Measurements from ENCODE around the gene KAZN. TPM values are rescaled to one million over a fixed set of nuclear protein-coding genes. Genes with fewer than 3 reads are reported as not detected.

KAZN gene
- polyA plus RNA-seq, 1 donor (not counting 4 experiments of a cell fraction or from before 2014, with no cell fraction given), result 5.9 TPM

GRCh38 chr1:14580986-14581385, 17.5 kb upstream of the KAZN start:
- Histone ChIP-seq H3K9me3 (ENCODE audit: control insufficient read depth, low read depth, low read length) (no peaks in the 10 kb centered on the region), H3K4me3 (ENCODE audit: control insufficient read depth in 2 of 3, extremely low read depth in 1 of 3, insufficient read depth in 2 of 3, low read depth in 1 of 3, low read length in 3 of 3) (no peak overlapping the region), H3K4me1 (ENCODE audit: control insufficient read depth, extremely low read depth, insufficient read depth, low read length) (no peaks in the 10 kb centered on the region), H3K27me3 (ENCODE audit: control insufficient read depth, extremely low read depth, insufficient read depth, low read length) (no peaks in the 10 kb centered on the region), H3K9ac (ENCODE audit: control insufficient read depth, extremely low read depth, insufficient read depth, low read length) (no peak overlapping the region), H4K20me1 (ENCODE audit: control insufficient read depth, extremely low read depth, insufficient read depth, low read length) (no peaks in the 10 kb centered on the region), H2AFZ (ENCODE audit: control insufficient read depth, low read length) (no peak overlapping the region), H3K79me2 (ENCODE audit: control insufficient read depth, insufficient read depth, low read length) (no peaks in the 10 kb centered on the region), H3K9me1 (ENCODE audit: control insufficient read depth, extremely low read depth, insufficient read depth, low read length) (no peaks in the 10 kb centered on the region), H3K4me2 (ENCODE audit: control insufficient read depth, extremely low read depth, insufficient read depth, low read depth, low read length) (no peak overlapping the region), H3K36me3 (ENCODE audit: control insufficient read depth in 2 of 2, extremely low read depth in 1 of 2, insufficient read depth in 2 of 2, low read length in 2 of 2) (no peaks in the 10 kb centered on the region), H3K27ac (ENCODE audit: control insufficient read depth, insufficient read depth, low read length) (no peak overlapping the region)
- dilution Hi-C loops (cut with MboI; ENCODE audit: extremely low pct_ligation_motif_present, low sequenced_read_pairs), result no loop called here
- no peak for TF ChIP-seq EZH2 (IDR thresholded peaks at IDR 0.05; ENCODE audit: low read length)
- no peak for TF ChIP-seq CTCF (optimal IDR thresholded peaks at IDR 0.05 in 1 of 3, IDR thresholded peaks at IDR 0.05 in 1 of 3, conservative IDR thresholded peaks at IDR 0.05 in 1 of 3; ENCODE audit: extremely low read depth in 1 of 3, insufficient read depth in 2 of 3, low read length in 3 of 3)
- DNase-seq (ENCODE audit: low read depth, low spot score) (no peak), FAIRE-seq (no peak)

GRCh38 chr1:14583788-14584187, 14.7 kb upstream of the KAZN start:
- no peaks in the 10 kb centered on the region for H3K9me3 ChIP-seq (ENCODE audit: control insufficient read depth, low read depth, low read length)
- no peak overlapping the region for H3K9ac ChIP-seq (ENCODE audit: control insufficient read depth, extremely low read depth, insufficient read depth, low read length)
- no peak overlapping the region for H3K4me3 ChIP-seq (ENCODE audit: control insufficient read depth in 2 of 3, extremely low read depth in 1 of 3, insufficient read depth in 2 of 3, low read depth in 1 of 3, low read length in 3 of 3)
- H2AFZ ChIP-seq (ENCODE audit: control insufficient read depth, low read length), result no peak overlapping the region
- DNase-seq (ENCODE audit: low read depth, low spot score) (no peak), FAIRE-seq (no peak)
- H3K27ac ChIP-seq (ENCODE audit: control insufficient read depth, insufficient read depth, low read length), result no peak overlapping the region
- TF ChIP-seq EZH2 (IDR thresholded peaks at IDR 0.05; ENCODE audit: low read length) (no peak), CTCF (optimal IDR thresholded peaks at IDR 0.05 in 1 of 3, IDR thresholded peaks at IDR 0.05 in 1 of 3, conservative IDR thresholded peaks at IDR 0.05 in 1 of 3; ENCODE audit: extremely low read depth in 1 of 3, insufficient read depth in 2 of 3, low read length in 3 of 3) (no peak)
- no peaks in the 10 kb centered on the region for H3K9me1 ChIP-seq (ENCODE audit: control insufficient read depth, extremely low read depth, insufficient read depth, low read length)
- no peaks in the 10 kb centered on the region for H3K79me2 ChIP-seq (ENCODE audit: control insufficient read depth, insufficient read depth, low read length)
- H3K36me3 ChIP-seq (ENCODE audit: control insufficient read depth in 2 of 2, extremely low read depth in 1 of 2, insufficient read depth in 2 of 2, low read length in 2 of 2), result no peaks in the 10 kb centered on the region
- H3K4me2 ChIP-seq (ENCODE audit: control insufficient read depth, extremely low read depth, insufficient read depth, low read depth, low read length), result no peak overlapping the region
- H3K4me1 ChIP-seq (ENCODE audit: control insufficient read depth, extremely low read depth, insufficient read depth, low read length), result no peaks in the 10 kb centered on the region
- no peaks in the 10 kb centered on the region for H4K20me1 ChIP-seq (ENCODE audit: control insufficient read depth, extremely low read depth, insufficient read depth, low read length)
- H3K27me3 ChIP-seq (ENCODE audit: control insufficient read depth, extremely low read depth, insufficient read depth, low read length), result no peaks in the 10 kb centered on the region
- dilution Hi-C loops (cut with MboI; ENCODE audit: extremely low pct_ligation_motif_present, low sequenced_read_pairs), result no loop called here
